Neural progenitor cell (in vitro differentiated cells): Measurements from ENCODE around the gene UBE2O. TPM values are rescaled to one million over a fixed set of nuclear protein-coding genes. Genes with fewer than 3 reads are reported as not detected.

Experiments
- DNase-seq: peaks from one replicate; pipeline ENCODE4 v3.0.0-alpha.2; 2016; ENCODE audit warnings: low spot score
- H2AFZ ChIP-seq: fragments of 200-600 bp; sonication (generic); replicated peaks from 2 replicates; pipeline ENCODE4 v1.6.1; 2016; ENCODE audit warnings: antibody characterized with exemption
- H3F3A ChIP-seq: fragments of 200-600 bp; sonication (generic); 2 replicates; pipeline ENCODE4 v1.6.1; 2016; ENCODE audit warnings: antibody characterized with exemption, low read depth
- H3K27ac ChIP-seq: fragments of 200-600 bp; sonication (generic); 2 replicates; pipeline ENCODE4 v1.5.1; 2016; ENCODE audit warnings: mild to moderate bottlenecking
- H3K27me3 ChIP-seq: fragments of 200-600 bp; sonication (generic); 2 replicates; pipeline ENCODE4 v1.6.1; 2016; ENCODE audit warnings: mild to moderate bottlenecking, moderate library complexity
- H3K36me3 ChIP-seq: fragments of 200-600 bp; sonication (generic); 2 replicates; pipeline ENCODE4 v1.5.1; 2016
- H3K4me1 ChIP-seq: fragments of 200-600 bp; sonication (generic); 2 replicates; pipeline ENCODE4 v1.6.1; 2016; ENCODE audit warnings: mixed run types
- H3K4me2 ChIP-seq: fragments of 200-600 bp; sonication (generic); 2 replicates; pipeline ENCODE4 v1.6.1; 2016
- H3K4me3 ChIP-seq: fragments of 200-600 bp; sonication (generic); 2 replicates; pipeline ENCODE4 v1.5.1; 2016
- H3K79me2 ChIP-seq: fragments of 200-600 bp; sonication (generic); 2 replicates; pipeline ENCODE4 v1.6.1; 2016; ENCODE audit warnings: low read depth
- H3K9ac ChIP-seq: fragments of 200-600 bp; sonication (generic); 2 replicates; pipeline ENCODE4 v1.6.1; 2016
- H3K9me3 ChIP-seq: fragments of 200-600 bp; sonication (generic); 2 replicates; pipeline ENCODE4 v1.5.1; 2016; ENCODE audit warnings: low read depth
- H4K20me1 ChIP-seq: fragments of 200-600 bp; sonication (generic); 2 replicates; pipeline ENCODE4 v1.6.1; 2016; ENCODE audit warnings: low read depth
- H3K27ac Mint-ChIP-seq: 3 replicates; pipeline ENCODE4 v1.8.0; 2021; ENCODE audit warnings: mixed read lengths
- H3K27me3 Mint-ChIP-seq: 2 replicates; pipeline ENCODE4 v1.8.0; 2022; ENCODE audit warnings: low read depth, mild to moderate bottlenecking, inconsistent platforms, moderate library complexity, mixed read lengths; ENCODE audit not compliant: insufficient read depth
- H3K36me3 Mint-ChIP-seq: 3 replicates; pipeline ENCODE4 v1.8.0; 2021; ENCODE audit warnings: mixed read lengths
- H3K4me1 Mint-ChIP-seq: 3 replicates; pipeline ENCODE4 v1.8.0; 2021; ENCODE audit warnings: mixed read lengths
- H3K4me3 Mint-ChIP-seq: 3 replicates; pipeline ENCODE4 v1.8.0; 2021; ENCODE audit warnings: mild to moderate bottlenecking, moderate library complexity, mixed read lengths
- H3K9me3 Mint-ChIP-seq: 3 replicates; pipeline ENCODE4 v1.8.0; 2020; ENCODE audit warnings: mixed read lengths
- CTCF ChIP-seq: fragments of 200-600 bp; sonication (generic); IDR thresholded peaks from 2 replicates; pipeline ENCODE4 v1.5.1; 2017; ENCODE audit warnings: antibody characterized with exemption, mild to moderate bottlenecking
- EZH2 ChIP-seq: fragments of 200-600 bp; sonication (generic); IDR thresholded peaks from 2 replicates; pipeline ENCODE4 v1.6.1; 2017; ENCODE audit warnings: antibody characterized with exemption, mild to moderate bottlenecking, moderate library complexity
- EZH2phosphoT487 ChIP-seq: fragments of 200-600 bp; sonication (generic); IDR thresholded peaks from 2 replicates; pipeline ENCODE4 v1.6.1; 2017; ENCODE audit warnings: antibody characterized with exemption
- total RNA-seq: library from RNA; depleted of rRNA; stranded (reverse); fragments of >200 nt; gene quantifications from 2 replicates; pipeline ENCODE4 v1.2.3, GENCODE V29; 2015; ENCODE audit warnings: low replicate concordance

UBE2O gene
- total RNA-seq, 1 donor from 2014 or later = 20.6 TPM

- Histone ChIP-seq H4K20me1 (peaks cover 5% of the 10 kb centered on the region), H3K27me3 (no peaks in the 10 kb centered on the region), H3K4me1 (peaks cover 18% of the 10 kb centered on the region), H2AFZ (no peak overlapping the region), H3K79me2 (no peaks in the 10 kb centered on the region), H3K9me3 (no peaks in the 10 kb centered on the region), H3K9ac (peak overlapping the region; percentile 4), H3K4me3 (no peak overlapping the region), H3K27ac (no peak overlapping the region), H3K4me2 (peak overlapping the region; percentile 3), H3F3A (no peaks in the 10 kb centered on the region), H3K36me3 (no peaks in the 10 kb centered on the region)
- DNase-seq = no peak
- no peaks in the 10 kb centered on the region for H3K36me3 Mint-ChIP-seq
- no peaks in the 10 kb centered on the region for H3K9me3 Mint-ChIP-seq
- peaks cover 13% of the 10 kb centered on the region for H3K27me3 Mint-ChIP-seq
- H3K4me3 Mint-ChIP-seq = peak overlapping the region; percentile 3
- TF ChIP-seq EZH2phosphoT487 (no peak), CTCF (no peak), EZH2 (no peak)
- H3K4me1 Mint-ChIP-seq = peaks cover 18% of the 10 kb centered on the region
- H3K27ac Mint-ChIP-seq = peak overlapping the region; percentile 83
Measured at GRCh38 chr17:76492989-76493501, 40.1 kb upstream of the UBE2O start.

- H3K27ac ChIP-seq = no peak overlapping the region
- Mint-ChIP-seq H3K27ac (peak overlapping the region; percentile 83), H3K27me3 (peaks cover 9% of the 10 kb centered on the region), H3K9me3 (no peaks in the 10 kb centered on the region), H3K4me1 (peaks cover 13% of the 10 kb centered on the region), H3K4me3 (peak overlapping the region; percentile 3), H3K36me3 (no peaks in the 10 kb centered on the region)
- H3K9ac ChIP-seq = no peak overlapping the region
- H3K36me3 ChIP-seq = no peaks in the 10 kb centered on the region
- DNase-seq = no peak
- peak overlapping the region; percentile 3 for H3K4me2 ChIP-seq
- H3K79me2 ChIP-seq = no peaks in the 10 kb centered on the region
- no peak for TF ChIP-seq EZH2
- no peak for TF ChIP-seq CTCF
- TF ChIP-seq EZH2phosphoT487 = no peak
- no peak overlapping the region for H3K4me3 ChIP-seq
- peaks cover 14% of the 10 kb centered on the region for H3K4me1 ChIP-seq
- no peaks in the 10 kb centered on the region for H3F3A ChIP-seq
- H2AFZ ChIP-seq = no peak overlapping the region
- H3K9me3 ChIP-seq = no peaks in the 10 kb centered on the region
- H4K20me1 ChIP-seq = peaks cover 2% of the 10 kb centered on the region
- H3K27me3 ChIP-seq = no peaks in the 10 kb centered on the region
Measured at GRCh38 chr17:76492123-76492988, 39.4 kb upstream of the UBE2O start.

GRCh38 chr17:76491271-76492122, 38.5 kb upstream of the UBE2O start:
- Mint-ChIP-seq H3K27me3 (peaks cover 8% of the 10 kb centered on the region), H3K27ac (no peak overlapping the region), H3K9me3 (no peaks in the 10 kb centered on the region), H3K4me3 (no peak overlapping the region), H3K36me3 (no peaks in the 10 kb centered on the region), H3K4me1 (peaks cover 12% of the 10 kb centered on the region)
- Histone ChIP-seq H3K27ac (no peak overlapping the region), H3F3A (no peaks in the 10 kb centered on the region), H4K20me1 (no peaks in the 10 kb centered on the region), H3K9me3 (no peaks in the 10 kb centered on the region), H3K4me2 (no peak overlapping the region), H3K79me2 (no peaks in the 10 kb centered on the region), H3K9ac (no peak overlapping the region), H3K4me3 (no peak overlapping the region), H3K36me3 (no peaks in the 10 kb centered on the region), H3K27me3 (no peaks in the 10 kb centered on the region), H3K4me1 (peaks cover 14% of the 10 kb centered on the region), H2AFZ (no peak overlapping the region)
- DNase-seq = no peak
- TF ChIP-seq EZH2 (no peak), EZH2phosphoT487 (no peak), CTCF (no peak)
